Activated CD8-positive, alpha-beta memory T cell treated with anti-CD3 and anti-CD28 coated beads, Interleukin-2, amount 50 U/mL, for 1 hour (primary cell): ENCODE measurements around the gene TAL2.

Experiments
- DNase-seq: peaks from one replicate; pipeline ENCODE4 v3.0.0-alpha.2; 2020; ENCODE audit errors: extremely low read depth

The TAL2 gene

GRCh38 chr9:105662184-105663104 is at the start of gene TAL2:
Gene TAL2 (plus strand): TSS chr9:105662457. CDS start chr9:105662497, 40 bp downstream.
- DNase-seq, result no peak

- no peak for DNase-seq
These were observed 41.3 kb upstream of the TAL2 start for GRCh38 chr9:105621001-105621400.

GRCh38 chr9:105625088-105625487 is 37.2 kb upstream of the TAL2 start:
- no peak for DNase-seq

- DNase-seq, result no peak
These were observed 29.4 kb upstream of the TAL2 start for GRCh38 chr9:105632807-105633206.

GRCh38 chr9:105633411-105633810 is 28.8 kb upstream of the TAL2 start:
- DNase-seq, result no peak

GRCh38 chr9:105636331-105636730 is 25.9 kb upstream of the TAL2 start:
- DNase-seq, result no peak

- DNase-seq, result no peak
These were observed 24.4 kb upstream of the TAL2 start for GRCh38 chr9:105637787-105638395.

GRCh38 chr9:105639936-105640335 is 22.3 kb upstream of the TAL2 start:
- no peak for DNase-seq

GRCh38 chr9:105643795-105644194 is 18.5 kb upstream of the TAL2 start:
- no peak for DNase-seq

- no peak for DNase-seq
These were observed 15.2 kb upstream of the TAL2 start for GRCh38 chr9:105646879-105647594.

- DNase-seq, result no peak
These were observed 14.5 kb upstream of the TAL2 start for GRCh38 chr9:105647595-105648349.

GRCh38 chr9:105651806-105652205 is 10.5 kb upstream of the TAL2 start:
- no peak for DNase-seq

GRCh38 chr9:105656131-105656921 is 5.9 kb upstream of the TAL2 start:
- DNase-seq, result no peak

- no peak for DNase-seq
These were observed 3.9 kb upstream of the TAL2 start for GRCh38 chr9:105658351-105658750.

GRCh38 chr9:105661011-105661410 is 1.2 kb upstream of the TAL2 start:
- DNase-seq, result no peak

- no peak for DNase-seq
These were observed 1.7 kb downstream of the TAL2 start for GRCh38 chr9:105663914-105664313.

- DNase-seq, result no peak
These were observed 5.6 kb downstream of the TAL2 start for GRCh38 chr9:105667867-105668266.

GRCh38 chr9:105670315-105670714 is 8.1 kb downstream of the TAL2 start:
- no peak for DNase-seq

GRCh38 chr9:105670775-105671174 is 8.5 kb downstream of the TAL2 start:
- DNase-seq, result no peak

GRCh38 chr9:105672711-105673234 is 10.5 kb downstream of the TAL2 start:
- no peak for DNase-seq
